ENCODE measurements around the gene FLVCR2.

Gene FLVCR2

GRCh38 chr14:75558440-75558839 is 20.0 kb upstream of the FLVCR2 start:
- Histone ChIP-seq H3K36me3 (ENCODE audit: insufficient read depth, insufficient read length, low read length) (no peaks in the 10 kb centered on the region), H3K4me1 (ENCODE audit: insufficient read depth, insufficient read length) (no peaks in the 10 kb centered on the region), H3K9me3 (ENCODE audit: insufficient read depth, low read length) (0 out of 2 replicates have a peak, but pooled peaks cover 11% of the 10 kb centered on the region), H3K27me3 (ENCODE audit: insufficient read depth, insufficient read length) (no peaks in the 10 kb centered on the region), H3K9ac (ENCODE audit: insufficient read length, low read depth) (no peak overlapping the region), H3K4me3 (ENCODE audit: insufficient read length, low read depth) (no peak overlapping the region)
- TF ChIP-seq YY1 (IDR thresholded peaks at IDR 0.05; ENCODE audit: insufficient read depth, insufficient read length) (no peak), ZNF274 (IDR thresholded peaks at IDR 0.05; ENCODE audit: low read depth, low read length) (no peak)
- no peak for DNase-seq (ENCODE audit: low read depth, low spot score)

GRCh38 chr14:75559045-75559444 is 19.4 kb upstream of the FLVCR2 start:
- no peak overlapping the region for H3K4me3 ChIP-seq (ENCODE audit: insufficient read length, low read depth)
- no peak for DNase-seq (ENCODE audit: low read depth, low spot score)
- no peak overlapping the region for H3K9ac ChIP-seq (ENCODE audit: insufficient read length, low read depth)
- TF ChIP-seq SUZ12 (IDR thresholded peaks at IDR 0.05; ENCODE audit: extremely low read depth, insufficient read depth, insufficient read length) = no peak
- no peak for TF ChIP-seq ZNF274 (IDR thresholded peaks at IDR 0.05; ENCODE audit: low read depth, low read length)
- TF ChIP-seq YY1 (IDR thresholded peaks at IDR 0.05; ENCODE audit: insufficient read depth, insufficient read length) = no peak
- H3K9me3 ChIP-seq (ENCODE audit: insufficient read depth, low read length) = 0 out of 2 replicates have a peak, but pooled peaks cover 11% of the 10 kb centered on the region
- no peaks in the 10 kb centered on the region for H3K27me3 ChIP-seq (ENCODE audit: insufficient read depth, insufficient read length)
- no peaks in the 10 kb centered on the region for H3K36me3 ChIP-seq (ENCODE audit: insufficient read depth, insufficient read length, low read length)
- no peaks in the 10 kb centered on the region for H3K4me1 ChIP-seq (ENCODE audit: insufficient read depth, insufficient read length)

- H3K9me3 ChIP-seq (ENCODE audit: insufficient read depth, low read length) = 0 out of 2 replicates have a peak, but pooled peaks cover 11% of the 10 kb centered on the region
Observed at GRCh38 chr14:75559451-75560222, 18.8 kb upstream of the FLVCR2 start.

DNA sequence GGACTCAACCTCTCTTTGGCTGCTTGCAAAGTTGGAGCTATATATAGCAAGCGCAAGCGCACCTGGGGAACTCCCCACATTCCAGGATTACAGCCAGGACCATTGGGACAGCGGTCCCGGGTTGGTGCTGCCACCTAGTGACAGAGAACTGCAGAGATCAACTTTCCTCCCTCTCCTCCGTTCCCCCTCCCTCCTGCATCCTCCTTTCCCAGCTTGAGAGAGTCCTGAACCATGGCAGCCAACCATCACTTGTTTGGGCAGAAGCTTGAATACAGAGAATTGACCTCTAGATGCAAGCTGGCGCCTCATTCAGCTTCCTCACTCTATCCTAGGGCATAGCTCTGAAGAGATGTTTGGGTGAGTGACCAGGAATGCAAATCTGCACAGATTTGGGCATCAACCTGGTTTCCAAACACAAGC is 17.4 kb upstream of the FLVCR2 start:
- Histone ChIP-seq H3K27me3 (ENCODE audit: insufficient read depth, insufficient read length) (no peaks in the 10 kb centered on the region), H3K4me1 (ENCODE audit: insufficient read depth, insufficient read length) (no peaks in the 10 kb centered on the region), H3K4me3 (ENCODE audit: insufficient read length, low read depth) (no peak overlapping the region), H3K36me3 (ENCODE audit: insufficient read depth, insufficient read length, low read length) (no peaks in the 10 kb centered on the region), H3K9me3 (ENCODE audit: insufficient read depth, low read length) (0 out of 2 replicates have a peak, but pooled peaks cover 11% of the 10 kb centered on the region), H3K9ac (ENCODE audit: insufficient read length, low read depth) (no peak overlapping the region)
- DNase-seq (ENCODE audit: low read depth, low spot score) = peak; percentile 50
- TF ChIP-seq SUZ12 (IDR thresholded peaks at IDR 0.05; ENCODE audit: extremely low read depth, insufficient read depth, insufficient read length) (no peak), ZNF274 (IDR thresholded peaks at IDR 0.05; ENCODE audit: low read depth, low read length) (no peak), YY1 (IDR thresholded peaks at IDR 0.05; ENCODE audit: insufficient read depth, insufficient read length) (no peak)

More at GRCh38 chr14:75559451-75560222, 18.8 kb upstream of the FLVCR2 start:
- TF ChIP-seq ZNF274 (IDR thresholded peaks at IDR 0.05; ENCODE audit: low read depth, low read length) (no peak), SUZ12 (IDR thresholded peaks at IDR 0.05; ENCODE audit: extremely low read depth, insufficient read depth, insufficient read length) (no peak), YY1 (IDR thresholded peaks at IDR 0.05; ENCODE audit: insufficient read depth, insufficient read length) (no peak)
- Histone ChIP-seq H3K27me3 (ENCODE audit: insufficient read depth, insufficient read length) (no peaks in the 10 kb centered on the region), H3K36me3 (ENCODE audit: insufficient read depth, insufficient read length, low read length) (no peaks in the 10 kb centered on the region), H3K4me3 (ENCODE audit: insufficient read length, low read depth) (no peak overlapping the region), H3K9ac (ENCODE audit: insufficient read length, low read depth) (no peak overlapping the region), H3K4me1 (ENCODE audit: insufficient read depth, insufficient read length) (no peaks in the 10 kb centered on the region)
- DNase-seq (ENCODE audit: low read depth, low spot score) = no peak

GRCh38 chr14:75562089-75562488 is 16.3 kb upstream of the FLVCR2 start:
- no peak for TF ChIP-seq ZNF274 (IDR thresholded peaks at IDR 0.05; ENCODE audit: low read depth, low read length)
- TF ChIP-seq SUZ12 (IDR thresholded peaks at IDR 0.05; ENCODE audit: extremely low read depth, insufficient read depth, insufficient read length) = no peak

DNA sequence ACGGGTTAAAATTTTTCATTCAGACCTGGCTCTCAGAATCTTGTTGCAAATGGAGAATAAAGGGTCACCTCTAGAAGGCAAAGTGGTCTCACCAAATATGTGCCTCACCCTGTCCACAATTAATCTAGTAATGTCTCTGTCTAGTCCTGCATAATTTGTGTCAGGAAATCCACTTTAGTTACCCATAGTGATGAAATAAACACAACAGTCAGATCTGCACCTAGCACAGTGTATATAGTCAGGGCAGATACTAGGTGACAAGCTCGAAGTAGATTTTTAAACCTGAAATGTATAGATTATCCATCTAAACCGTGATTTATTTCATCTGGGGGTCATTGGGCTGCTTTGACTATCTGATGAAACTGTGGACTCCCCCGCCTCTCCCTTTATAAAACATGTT is 15.9 kb upstream of the FLVCR2 start:
- Histone ChIP-seq H3K4me1 (ENCODE audit: insufficient read depth, insufficient read length) (no peaks in the 10 kb centered on the region), H3K27me3 (ENCODE audit: insufficient read depth, insufficient read length) (no peaks in the 10 kb centered on the region), H3K9ac (ENCODE audit: insufficient read length, low read depth) (no peak overlapping the region), H3K9me3 (ENCODE audit: insufficient read depth, low read length) (0 out of 2 replicates have a peak, but pooled peaks cover 10% of the 10 kb centered on the region), H3K36me3 (ENCODE audit: insufficient read depth, insufficient read length, low read length) (no peaks in the 10 kb centered on the region), H3K4me3 (ENCODE audit: insufficient read length, low read depth) (no peak overlapping the region)
- DNase-seq (ENCODE audit: low read depth, low spot score) = no peak
- no peak for TF ChIP-seq SUZ12 (IDR thresholded peaks at IDR 0.05; ENCODE audit: extremely low read depth, insufficient read depth, insufficient read length)
- no peak for TF ChIP-seq YY1 (IDR thresholded peaks at IDR 0.05; ENCODE audit: insufficient read depth, insufficient read length)
- TF ChIP-seq ZNF274 (IDR thresholded peaks at IDR 0.05; ENCODE audit: low read depth, low read length) = no peak

More at GRCh38 chr14:75562089-75562488, 16.3 kb upstream of the FLVCR2 start:
- no peaks in the 10 kb centered on the region for H3K36me3 ChIP-seq (ENCODE audit: insufficient read depth, insufficient read length, low read length)
- H3K9me3 ChIP-seq (ENCODE audit: insufficient read depth, low read length) = 0 out of 2 replicates have a peak, but pooled peaks cover 11% of the 10 kb centered on the region
- H3K4me1 ChIP-seq (ENCODE audit: insufficient read depth, insufficient read length) = no peaks in the 10 kb centered on the region
- no peaks in the 10 kb centered on the region for H3K27me3 ChIP-seq (ENCODE audit: insufficient read depth, insufficient read length)
- H3K4me3 ChIP-seq (ENCODE audit: insufficient read length, low read depth) = no peak overlapping the region
- no peak for DNase-seq (ENCODE audit: low read depth, low spot score)
- H3K9ac ChIP-seq (ENCODE audit: insufficient read length, low read depth) = no peak overlapping the region

- no peaks in the 10 kb centered on the region for H3K27me3 ChIP-seq (ENCODE audit: insufficient read depth, insufficient read length)
- no peaks in the 10 kb centered on the region for H3K4me1 ChIP-seq (ENCODE audit: insufficient read depth, insufficient read length)
- H3K4me3 ChIP-seq (ENCODE audit: insufficient read length, low read depth) = no peak overlapping the region
- H3K36me3 ChIP-seq (ENCODE audit: insufficient read depth, insufficient read length, low read length) = no peaks in the 10 kb centered on the region
- H3K9me3 ChIP-seq (ENCODE audit: insufficient read depth, low read length) = no peaks in the 10 kb centered on the region
- TF ChIP-seq ZNF274 (IDR thresholded peaks at IDR 0.05; ENCODE audit: low read depth, low read length) (no peak), SUZ12 (IDR thresholded peaks at IDR 0.05; ENCODE audit: extremely low read depth, insufficient read depth, insufficient read length) (no peak)
- DNase-seq (ENCODE audit: low read depth, low spot score) = no peak
- H3K9ac ChIP-seq (ENCODE audit: insufficient read length, low read depth) = no peak overlapping the region
Observed at GRCh38 chr14:75563931-75564330, 14.5 kb upstream of the FLVCR2 start.

All from NT2/D1 (cell line).